Activated effector memory CD4-positive, alpha-beta T cell treated with Interleukin-2 at 50 U/mL for 16 hours (primary cell): ENCODE results near the gene MAN2A1.
A peak's percentile ranks its signal among the peaks of the same experiment; 100 is the strongest.

Experiments used
- DNase-seq: peaks from one replicate; pipeline ENCODE4 v3.0.0-alpha.2; 2020

The MAN2A1 gene

DNA sequence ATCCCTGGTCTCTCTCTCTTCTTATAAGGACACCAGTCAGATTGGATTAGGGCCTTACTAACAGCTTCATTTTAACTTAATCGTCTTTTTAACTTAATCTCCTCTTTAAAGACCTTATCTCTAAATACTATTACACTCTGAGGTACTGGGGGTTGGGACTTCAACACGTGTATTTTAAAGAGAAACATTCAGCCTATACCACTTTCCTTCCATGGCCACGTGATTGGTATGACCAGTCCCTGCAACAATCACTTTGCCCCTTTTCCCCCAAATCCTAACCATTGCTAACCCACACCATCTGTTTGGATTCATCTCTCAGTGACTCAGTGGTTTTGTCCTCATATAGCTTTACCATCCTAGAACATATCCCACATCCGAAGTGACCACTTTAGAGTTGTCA is 3.8 kb upstream of the MAN2A1 start:
- DNase-seq, result no peak

DNA sequence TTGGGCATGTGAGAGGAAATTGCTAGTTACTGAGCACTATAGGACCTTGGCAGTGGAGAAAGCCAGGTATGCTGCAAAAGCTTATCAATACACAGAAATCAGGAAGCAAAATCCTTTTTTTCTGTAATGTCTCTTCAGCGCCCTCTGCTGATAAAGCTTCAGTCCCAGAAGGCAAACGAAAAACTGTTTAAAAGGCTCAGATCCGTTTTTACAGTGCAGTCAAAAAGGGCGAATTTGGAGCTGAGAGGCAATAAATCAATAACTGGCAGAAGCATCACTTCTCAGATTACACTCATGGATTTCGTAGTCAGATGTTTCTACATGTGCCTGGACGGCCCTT is 1.1 kb upstream of the MAN2A1 start:
- no peak for DNase-seq

DNA sequence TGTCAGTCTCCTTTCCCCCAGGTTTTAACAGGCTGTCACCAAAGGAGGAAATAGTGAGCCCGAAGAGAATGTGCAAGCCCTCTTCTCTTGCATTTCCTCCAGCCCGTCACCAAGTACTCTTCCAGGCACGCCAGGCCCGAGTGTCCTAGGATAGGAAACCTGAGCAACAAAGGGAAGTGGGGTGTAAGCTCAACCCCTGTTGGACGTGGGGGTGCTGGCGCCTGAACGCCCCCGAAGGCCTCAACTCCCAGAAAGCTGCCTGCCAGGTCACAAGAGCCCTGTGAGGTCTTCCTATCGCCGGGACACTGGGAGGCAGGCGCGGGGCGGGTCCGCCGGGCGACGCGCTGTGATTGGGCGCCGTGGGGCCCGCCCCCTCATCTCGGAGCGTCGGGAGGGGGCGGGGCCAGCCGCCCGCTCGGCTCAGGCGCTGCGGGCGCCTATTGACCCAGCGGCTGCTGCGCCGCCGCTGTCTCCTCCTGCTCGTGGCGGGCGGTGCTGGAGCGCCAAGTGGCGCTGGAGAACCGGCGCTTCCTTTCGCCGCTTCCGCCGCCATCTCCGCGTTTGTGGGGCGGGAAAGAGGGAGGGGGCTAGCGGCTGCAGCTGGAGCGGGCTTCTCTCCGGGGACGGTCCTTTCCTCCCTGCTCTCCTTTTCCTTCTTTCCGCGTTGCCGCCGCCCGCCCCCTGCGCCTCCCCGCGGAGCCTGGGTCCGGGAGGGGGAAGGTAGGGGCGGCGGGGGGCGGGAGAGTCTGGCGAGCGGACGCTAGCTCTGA is 572 bp upstream of the MAN2A1 start:
- DNase-seq, result peak; percentile 71

DNA sequence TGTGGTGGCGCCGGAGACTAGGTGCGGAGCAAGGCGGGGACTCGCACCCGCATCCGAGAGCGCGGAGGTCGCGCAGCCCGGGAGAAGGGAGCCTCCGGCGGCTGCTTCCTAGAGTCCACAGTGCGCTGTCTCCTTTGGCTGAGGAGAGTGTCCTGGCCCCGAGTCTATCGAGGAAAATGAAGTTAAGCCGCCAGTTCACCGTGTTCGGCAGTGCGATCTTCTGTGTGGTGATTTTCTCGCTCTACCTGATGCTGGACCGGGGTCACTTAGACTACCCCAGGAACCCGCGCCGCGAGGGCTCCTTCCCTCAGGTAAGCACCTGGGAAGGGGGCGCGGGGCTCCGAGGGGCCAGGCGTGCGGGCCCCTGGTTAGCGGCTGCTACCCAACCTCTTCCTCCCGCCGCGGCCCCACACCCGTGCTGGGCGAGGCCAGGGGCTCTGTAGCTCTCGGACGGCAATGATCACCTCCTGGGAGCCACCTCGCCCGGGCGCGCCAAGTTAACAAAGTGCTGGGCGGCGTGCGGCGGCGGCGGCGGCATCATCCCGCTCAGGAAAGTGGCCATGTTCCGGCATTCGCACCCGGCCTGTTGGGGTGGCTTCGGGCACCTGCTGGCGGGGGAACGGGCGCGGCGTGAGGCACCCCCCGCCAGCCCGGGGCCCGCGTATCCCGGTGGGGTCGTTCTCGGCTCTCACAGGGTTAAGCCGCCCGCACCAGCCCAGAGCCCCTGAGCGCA is 681 bp downstream of the MAN2A1 start:
- DNase-seq, result peak; percentile 28

DNA sequence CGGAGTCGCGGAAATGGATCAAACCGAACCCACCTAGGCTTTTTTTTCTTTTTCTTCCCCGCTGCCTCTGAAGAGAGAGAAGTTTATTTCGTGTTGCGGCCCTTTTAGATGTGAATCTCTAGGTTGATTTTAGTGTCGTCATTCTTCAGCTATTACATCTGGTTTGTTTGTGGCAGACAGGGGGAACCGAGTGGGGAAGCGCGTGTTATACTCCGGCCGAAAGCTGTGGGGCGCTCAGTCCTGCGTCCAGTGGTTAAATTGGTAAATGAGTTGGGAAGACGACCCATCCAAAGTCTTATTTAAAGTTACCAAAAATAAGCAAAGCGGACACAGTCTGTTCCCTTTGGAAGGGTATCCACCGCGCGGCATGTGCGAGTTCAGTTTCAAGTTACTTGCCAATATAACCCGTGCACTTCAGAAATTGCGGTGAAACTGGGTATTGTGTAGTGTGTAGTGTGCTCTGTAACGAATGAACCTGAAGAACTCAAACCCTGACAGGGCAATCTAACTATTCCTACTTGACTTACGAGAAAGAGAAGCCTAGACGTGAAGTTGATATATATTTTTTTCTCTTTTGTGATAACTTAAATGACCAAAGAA is 1.3 kb downstream of the MAN2A1 start:
- peak; percentile 33 for DNase-seq

DNA sequence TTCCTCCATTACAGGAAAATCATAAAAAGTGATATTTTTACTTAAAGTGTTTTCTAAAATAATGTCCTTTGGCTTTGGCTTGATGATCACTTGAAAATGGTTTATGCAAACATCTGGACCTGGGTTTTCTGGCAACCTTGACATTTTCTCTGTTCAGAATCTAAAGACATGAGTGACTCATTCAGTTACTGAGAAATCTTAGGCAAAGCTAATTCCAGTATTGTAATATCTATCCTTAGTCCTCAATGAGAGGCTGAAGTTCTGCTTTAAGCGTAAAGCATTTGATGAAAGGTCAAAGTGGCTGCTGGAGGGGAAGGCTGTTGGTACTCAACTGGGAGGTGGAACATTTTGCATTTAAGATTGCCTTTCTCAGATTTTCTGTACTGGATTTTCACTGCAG is 2.3 kb downstream of the MAN2A1 start:
- DNase-seq, result no peak

DNA sequence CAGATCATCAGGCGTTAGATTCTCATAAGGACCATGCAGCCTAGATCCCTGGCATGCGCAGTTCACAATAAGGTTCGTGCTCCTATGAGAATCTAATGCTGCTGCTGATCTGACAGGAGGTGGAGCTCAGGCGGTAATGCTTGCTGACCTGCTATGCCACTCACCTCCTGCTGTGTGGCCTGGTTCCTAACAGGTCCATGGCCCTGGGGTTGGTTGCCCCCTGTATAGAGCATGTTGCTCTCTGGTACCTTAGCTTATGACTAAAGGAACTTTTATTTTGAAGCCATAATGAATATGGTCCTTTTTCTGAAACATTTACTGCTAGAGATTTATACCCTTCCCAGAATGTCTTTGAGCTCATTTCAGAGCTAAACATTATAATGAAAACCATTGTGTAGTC is 3.1 kb downstream of the MAN2A1 start:
- DNase-seq, result no peak

DNA sequence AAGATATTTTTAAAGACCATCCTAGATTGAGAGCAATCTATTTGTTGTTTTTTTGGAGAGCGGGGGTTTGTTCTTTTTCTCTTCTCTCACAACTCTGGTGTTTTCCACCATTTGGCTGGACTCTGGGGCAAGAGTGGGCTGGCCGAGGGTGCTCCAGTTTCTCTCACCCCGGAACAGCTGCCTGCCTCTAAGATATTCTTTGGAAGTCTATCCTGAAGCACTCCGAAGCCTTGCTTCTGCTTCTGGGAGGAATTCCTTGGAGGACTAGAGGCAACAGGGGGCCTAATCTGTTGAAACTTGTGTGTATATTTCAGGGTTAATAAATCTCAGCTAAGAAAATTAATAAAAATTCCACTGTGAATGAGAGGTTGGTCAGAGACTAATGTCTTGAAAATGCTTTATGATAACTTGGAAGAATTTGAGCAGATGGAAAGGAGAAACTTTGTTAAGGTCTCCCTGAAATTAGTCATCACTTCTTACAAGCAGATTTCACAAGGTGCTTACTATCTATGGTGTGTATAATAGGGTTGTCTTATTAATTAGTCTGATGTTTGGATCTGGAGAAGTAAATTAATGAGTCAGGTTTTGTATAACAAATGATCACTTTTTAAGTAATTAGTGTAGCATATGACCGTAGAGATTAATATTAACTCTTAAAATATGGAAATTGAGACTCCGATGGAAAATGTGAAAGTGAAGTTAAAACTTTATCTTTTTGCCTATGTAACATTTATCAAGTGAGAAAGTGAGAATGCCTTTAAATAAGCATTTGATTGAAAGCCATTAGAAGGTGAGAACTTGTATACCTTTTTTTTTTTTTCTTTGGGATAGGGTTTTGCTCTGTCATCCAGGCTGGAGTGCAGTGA is 4.0 kb downstream of the MAN2A1 start:
- no peak for DNase-seq

DNA sequence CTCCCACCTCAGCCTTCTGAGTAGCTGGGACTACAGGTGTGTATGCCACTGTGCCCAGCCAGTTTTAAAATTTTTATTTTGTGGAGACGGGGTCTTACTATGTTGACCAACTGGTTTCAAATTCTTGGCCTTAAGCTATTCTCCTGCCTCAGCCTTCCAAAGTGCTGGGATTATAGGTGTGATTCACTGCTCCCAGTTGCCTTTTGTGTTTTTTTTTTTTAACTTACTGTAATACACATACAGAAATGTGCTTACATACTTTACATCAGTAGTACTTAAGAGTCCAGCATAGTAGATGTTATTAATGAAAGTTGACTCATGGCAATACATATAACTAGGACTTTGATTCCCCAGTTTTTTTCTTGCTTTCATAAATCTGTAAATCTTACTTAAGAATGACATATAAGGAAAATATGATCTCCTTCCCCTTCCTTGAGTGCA is 4.7 kb downstream of the MAN2A1 start:
- no peak for DNase-seq

DNA sequence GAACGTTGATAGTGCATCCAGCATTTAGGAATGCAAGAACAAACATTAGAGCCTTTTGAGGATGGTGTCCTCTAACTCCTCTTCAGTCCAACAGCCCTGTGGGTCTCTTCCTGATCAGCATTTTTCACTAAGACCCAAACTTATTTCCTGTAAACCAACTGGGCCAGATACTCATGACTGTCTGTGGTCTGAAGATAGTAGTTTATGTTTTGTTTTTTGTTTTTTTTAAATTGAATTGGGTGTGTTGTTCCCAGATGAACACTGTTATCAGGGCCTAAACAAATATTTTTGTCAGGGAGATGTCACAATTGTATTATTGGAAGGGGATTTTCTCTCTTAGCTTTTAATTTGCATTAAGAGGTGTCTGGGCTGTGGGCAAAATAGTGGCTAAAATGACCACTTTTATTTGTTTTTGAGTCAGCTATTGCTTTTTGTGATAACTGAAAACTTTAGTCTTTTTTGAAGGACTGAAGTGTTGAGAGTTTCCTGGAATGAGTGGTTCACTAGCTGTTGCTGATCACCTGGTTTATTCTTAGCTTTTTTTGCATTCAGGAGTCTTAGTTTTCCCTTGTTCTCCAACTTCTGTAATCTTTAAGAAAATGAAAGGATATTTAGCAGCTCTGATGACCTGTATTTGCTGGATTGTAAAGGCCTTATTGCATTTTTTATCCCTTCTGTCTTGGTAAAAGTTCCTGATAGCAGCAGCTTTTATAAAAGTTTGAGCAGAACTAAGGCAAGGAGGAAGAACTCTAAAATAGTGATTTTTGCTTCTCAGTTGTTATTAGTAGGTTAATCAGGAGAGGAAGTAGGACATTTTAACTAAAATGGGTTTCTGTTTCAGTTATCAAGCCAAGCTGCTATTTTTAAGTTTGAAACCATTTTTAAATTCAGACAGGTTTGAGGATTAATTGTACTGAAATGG is 5.5 kb downstream of the MAN2A1 start:
- DNase-seq, result no peak

DNA sequence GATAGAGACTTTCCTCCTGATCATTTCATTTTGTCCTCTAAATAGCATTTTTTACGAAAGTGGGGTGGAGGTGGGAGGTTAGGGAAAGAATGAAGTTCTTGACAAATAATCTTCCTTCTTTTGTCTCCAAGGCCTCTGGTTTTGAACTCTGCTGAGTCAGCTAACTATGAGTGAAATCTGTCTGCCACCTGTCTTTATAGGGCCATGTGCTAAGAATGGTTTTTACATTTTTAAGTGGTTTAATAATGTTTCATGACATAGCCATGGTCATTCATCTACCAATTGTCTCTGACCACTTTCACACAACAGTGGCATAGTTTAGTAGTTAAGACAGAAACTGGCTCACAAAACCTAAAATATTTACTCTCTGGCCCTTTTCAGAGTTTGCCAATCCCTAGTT is 7.6 kb downstream of the MAN2A1 start:
- DNase-seq, result no peak

DNA sequence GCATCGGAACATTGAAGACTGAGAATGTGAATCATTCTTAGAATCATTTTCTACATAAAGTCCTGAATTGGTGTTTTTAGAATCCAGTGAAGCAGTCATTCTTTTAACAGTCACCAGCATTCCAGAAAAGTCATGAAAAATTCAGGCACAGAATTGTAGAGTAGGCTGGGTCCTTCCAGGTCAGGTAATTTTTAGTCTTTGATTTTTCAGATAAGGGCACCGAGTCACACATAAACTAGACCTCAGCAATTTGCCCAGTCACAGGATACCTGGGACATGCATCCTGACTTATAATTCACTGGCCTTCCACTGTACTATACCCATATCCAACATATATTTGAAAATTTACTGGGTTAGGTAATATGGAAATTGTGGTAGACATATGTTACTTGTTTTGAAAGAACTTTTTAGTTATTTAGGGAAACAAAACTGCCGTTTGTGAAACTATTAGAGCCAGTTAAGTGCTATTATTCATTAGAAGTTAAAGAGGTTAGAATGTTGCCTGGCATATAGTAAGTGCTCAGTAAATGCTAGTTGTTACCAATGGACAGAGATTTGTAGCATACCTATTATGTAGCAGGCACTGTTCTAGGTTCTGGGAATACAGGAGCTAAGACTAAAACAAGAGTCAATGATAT is 10.9 kb downstream of the MAN2A1 start:
- DNase-seq, result no peak

DNA sequence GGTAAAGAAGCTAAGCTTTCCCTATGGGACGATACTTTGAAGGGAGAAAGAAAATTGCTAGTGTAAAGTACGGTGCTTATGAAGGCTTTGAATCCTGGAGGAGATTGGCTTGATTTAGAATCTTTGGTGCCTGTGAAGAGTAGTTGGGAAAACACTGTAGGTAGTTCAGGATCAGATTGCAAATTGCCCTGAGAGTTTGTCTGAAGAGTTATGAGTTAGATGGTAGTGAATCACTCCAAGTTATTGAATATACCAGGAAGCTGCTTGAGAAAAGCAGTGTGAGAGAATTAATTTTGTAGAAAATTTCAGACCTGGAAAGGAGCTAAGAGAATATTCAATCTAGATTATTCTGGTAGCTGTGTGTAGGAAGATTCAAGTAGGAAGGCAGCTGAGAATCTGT is 11.5 kb downstream of the MAN2A1 start:
- DNase-seq, result no peak

DNA sequence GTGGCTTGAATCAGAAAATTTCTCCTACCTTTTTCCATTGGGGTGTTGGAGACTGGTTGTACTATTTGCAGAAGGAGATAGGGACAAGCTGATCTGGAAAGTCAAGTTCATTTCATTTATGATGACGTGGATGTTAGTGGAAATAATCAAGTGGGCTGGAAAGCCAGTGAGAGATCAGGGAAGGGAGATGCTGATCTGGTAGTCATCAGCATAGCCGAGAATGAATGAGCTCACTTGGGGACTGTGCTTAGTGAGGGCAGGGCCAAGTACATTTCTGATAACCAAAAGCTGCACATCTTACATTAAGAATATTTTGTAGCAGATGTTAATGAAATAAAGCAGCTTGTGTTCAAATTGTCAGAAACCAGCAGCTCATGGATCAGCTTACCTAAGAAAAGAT is 12.1 kb downstream of the MAN2A1 start:
- no peak for DNase-seq

DNA sequence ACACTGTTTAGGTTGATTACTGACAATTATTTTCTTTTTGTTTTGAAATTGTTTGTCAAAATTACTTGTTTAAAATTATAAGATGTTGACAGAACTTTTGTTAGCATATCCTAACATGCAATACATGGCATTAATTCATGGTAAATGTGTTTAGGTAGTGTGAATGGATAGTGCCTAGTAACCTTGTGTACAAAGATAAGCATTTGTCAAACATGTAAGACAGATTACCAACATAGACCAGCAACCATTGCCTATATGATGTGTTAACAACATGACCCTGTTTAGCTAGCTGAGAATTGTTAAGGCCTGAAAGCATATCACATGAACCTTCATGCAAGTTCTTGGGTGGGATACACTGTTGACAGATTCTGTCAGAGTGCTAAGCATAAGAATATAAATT is 13.4 kb downstream of the MAN2A1 start:
- no peak for DNase-seq

DNA sequence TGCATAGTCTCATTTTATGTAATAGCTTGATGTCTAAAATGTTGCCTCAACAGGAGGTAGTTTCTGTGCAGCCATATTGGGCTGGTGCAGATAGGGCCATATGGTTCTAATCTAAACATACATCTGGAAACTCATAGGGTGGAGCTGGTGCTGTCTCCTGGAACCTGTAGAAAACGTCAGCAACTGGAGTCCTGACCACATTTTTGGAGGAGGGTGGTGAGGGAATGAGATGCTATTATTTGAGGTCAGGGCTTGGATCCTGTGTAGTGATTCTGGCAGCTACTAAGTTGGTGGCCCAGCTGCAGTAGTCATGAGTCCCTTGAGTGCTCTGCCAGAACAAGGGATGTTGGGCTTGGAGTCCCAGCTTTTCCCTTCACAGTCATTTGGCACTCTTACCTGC is 14.1 kb downstream of the MAN2A1 start:
- DNase-seq, result no peak

DNA sequence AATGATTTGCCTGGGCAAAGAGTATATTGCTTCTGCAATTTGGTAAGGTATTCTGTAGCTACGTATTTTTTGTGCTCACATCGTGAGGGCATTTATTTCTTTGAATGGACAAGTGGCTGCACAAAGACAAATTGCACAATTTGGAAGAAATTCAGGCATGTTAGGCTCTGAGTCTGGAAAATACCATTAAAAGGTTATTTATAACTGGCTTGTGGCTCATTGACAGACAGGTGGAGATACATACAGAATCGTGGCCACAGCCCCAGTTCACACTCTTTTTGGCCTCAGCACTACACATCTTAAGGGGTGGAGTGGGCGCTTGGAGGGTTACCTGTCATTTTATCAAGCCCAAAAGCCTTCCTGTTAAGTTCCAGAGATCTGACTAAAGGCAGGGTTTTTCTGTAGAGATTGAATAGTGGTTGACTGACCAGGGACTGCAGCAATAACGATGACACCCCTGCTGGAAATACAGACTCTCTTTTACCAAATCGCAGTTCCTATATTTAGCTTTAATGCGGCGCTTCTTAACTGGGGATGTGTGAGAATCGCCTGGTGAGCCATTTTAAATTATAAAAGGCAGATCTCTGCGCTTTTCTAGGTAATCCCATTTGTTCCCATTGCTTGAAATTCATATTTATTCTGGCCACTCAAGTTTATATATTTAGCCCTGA is 14.7 kb downstream of the MAN2A1 start:
- no peak for DNase-seq

DNA sequence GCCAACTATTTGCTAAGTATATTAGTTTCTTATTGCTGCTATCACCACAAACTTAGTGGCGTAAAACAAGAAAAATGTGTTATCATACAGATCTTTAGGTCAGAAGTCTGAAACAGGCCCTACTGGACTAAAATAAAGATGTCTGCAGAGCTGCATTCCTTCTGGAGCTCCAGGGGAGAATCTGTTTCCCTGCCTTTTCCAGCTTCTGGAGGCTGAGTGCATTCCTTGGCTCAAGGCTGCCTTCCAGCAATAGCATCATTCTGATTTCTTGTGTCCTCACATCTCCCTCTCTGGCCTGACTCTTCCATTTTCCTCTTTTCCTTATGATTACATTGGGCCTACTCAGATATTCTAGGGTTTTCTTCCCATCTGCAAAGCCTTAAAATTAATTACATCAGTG is 15.9 kb downstream of the MAN2A1 start:
- no peak for DNase-seq

DNA sequence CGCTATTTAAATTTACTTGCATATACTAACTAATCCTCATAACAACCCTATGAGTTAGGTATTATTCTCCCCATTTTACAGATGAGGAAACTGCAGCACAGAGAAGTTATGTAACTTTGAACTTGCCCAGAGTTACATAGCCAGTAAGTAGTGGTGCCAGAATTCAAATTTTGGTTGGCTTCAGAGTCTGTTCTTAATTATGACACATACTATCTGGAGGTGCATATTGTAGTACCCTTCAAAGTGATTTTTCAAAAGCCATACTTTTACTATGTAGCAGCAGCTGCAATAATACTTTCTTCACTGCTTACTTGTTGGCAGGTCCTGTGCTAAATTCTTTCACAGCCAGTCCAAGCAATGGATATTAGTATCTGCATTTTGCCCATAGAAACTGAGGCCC is 16.4 kb downstream of the MAN2A1 start:
- no peak for DNase-seq

DNA sequence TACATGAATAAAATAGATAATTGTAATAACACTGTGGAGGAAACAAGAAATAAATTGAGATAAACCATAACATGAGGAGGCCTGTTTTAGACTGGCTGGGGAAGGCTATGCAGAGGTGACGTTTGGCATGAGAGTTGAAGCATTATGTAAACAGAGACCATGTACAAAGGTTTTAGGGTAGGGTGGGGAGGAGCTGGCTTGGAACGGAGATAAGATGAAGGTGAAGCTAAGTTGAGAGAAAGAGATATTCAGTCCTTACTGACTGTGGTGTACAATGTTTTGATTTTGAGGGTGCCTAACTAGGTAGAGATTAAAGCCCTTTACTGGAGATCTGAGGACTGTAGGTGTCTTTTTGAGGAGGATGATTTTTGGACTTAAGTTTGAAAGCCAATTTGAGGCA is 17.8 kb downstream of the MAN2A1 start:
- no peak for DNase-seq

DNA sequence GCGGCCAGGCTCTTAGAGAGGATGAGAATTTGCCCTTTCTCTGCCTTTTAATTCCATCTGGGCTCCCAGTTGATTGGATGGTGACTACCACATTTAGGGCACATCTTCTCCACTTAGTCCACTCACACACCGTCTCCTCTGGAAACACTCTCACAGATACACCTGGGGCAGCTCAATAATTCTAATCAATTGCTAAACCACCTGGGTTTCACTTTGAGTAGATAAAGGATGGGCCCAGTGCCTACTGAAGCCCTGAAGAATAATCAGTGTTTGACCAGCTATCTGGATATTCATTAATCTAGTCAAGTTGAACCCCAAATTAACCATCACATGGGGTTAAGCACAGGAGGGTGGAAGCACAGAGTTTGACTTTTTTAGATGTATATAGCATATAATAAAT is 19.1 kb downstream of the MAN2A1 start:
- no peak for DNase-seq
